Activated naive CD8-positive, alpha-beta T cell treated with anti-CD3 and anti-CD28 coated beads for 36 hours (primary cell): ENCODE measurements around the gene KRTAP19-5. TPM values are rescaled to one million over a fixed set of nuclear protein-coding genes. Genes with fewer than 3 reads are reported as not detected.
"Not testable (repeated sequence)": the region's sequence is repeated elsewhere in the genome, so short reads cannot be mapped to it uniquely, and the experiment has no call there.

Source experiments
- DNase-seq: peaks from one replicate; pipeline ENCODE4 v3.0.0; 2021
- H3K27ac Mint-ChIP-seq: one replicate; pipeline ENCODE4 v1.8.0; 2022; ENCODE audit warnings: mild to moderate bottlenecking, moderate library complexity, mixed read lengths
- H3K27me3 Mint-ChIP-seq: one replicate; pipeline ENCODE4 v1.8.0; 2022; ENCODE audit warnings: mild to moderate bottlenecking, mixed read lengths
- H3K36me3 Mint-ChIP-seq: one replicate; pipeline ENCODE4 v1.8.0; 2021; ENCODE audit warnings: mild to moderate bottlenecking, mixed read lengths
- H3K4me1 Mint-ChIP-seq: one replicate; pipeline ENCODE4 v1.8.0; 2021; ENCODE audit warnings: mixed read lengths
- H3K4me3 Mint-ChIP-seq: one replicate; pipeline ENCODE4 v1.8.0; 2022; ENCODE audit warnings: mild to moderate bottlenecking, moderate library complexity, mixed read lengths
- H3K9me3 Mint-ChIP-seq: one replicate; pipeline ENCODE4 v1.8.0; 2022; ENCODE audit warnings: mixed read lengths
- total RNA-seq, 2 experiments: library from RNA; stranded (reverse); gene quantifications; one replicate each; pipeline ENCODE4 v1.2.3, GENCODE V29; 2021

Gene KRTAP19-5
- total RNA-seq, result not detected

DNA sequence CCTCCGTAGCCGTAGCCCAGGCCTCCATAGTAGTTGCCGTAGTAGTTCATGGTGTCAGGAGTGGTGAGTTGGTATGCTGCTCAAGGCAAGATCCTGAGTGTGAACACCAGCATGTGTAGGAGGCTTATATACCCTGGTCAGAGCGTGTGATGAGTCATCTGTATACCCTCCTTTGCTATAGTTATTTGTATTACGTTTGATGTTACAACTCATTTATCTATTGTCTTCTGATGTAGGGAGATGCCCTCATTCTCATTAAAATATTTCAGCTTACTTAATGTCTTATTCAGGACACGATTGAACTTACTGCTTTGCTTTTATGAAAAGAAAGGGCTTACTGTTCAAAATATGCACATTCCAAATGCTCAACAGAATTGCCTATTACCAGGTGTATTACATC is at the start of gene KRTAP19-5:
Gene KRTAP19-5, minus strand, starts transcription at position 101 of the 400 bp plus-strand sequence. Its CDS starts 51 bp downstream, at position 50.
- Mint-ChIP-seq H3K4me1 (no peaks in the 10 kb centered on the region), H3K27ac (no peak within 1 kb of the TSS), H3K4me3 (no peak within 1 kb of the TSS), H3K36me3 (no peaks in the 10 kb centered on the region), H3K27me3 (peaks cover 9% of the 10 kb centered on the region), H3K9me3 (no peaks in the 10 kb centered on the region)
- no peak for DNase-seq

- no peak for DNase-seq
- H3K9me3 Mint-ChIP-seq, result peaks cover 7% of the 10 kb centered on the region
- H3K36me3 Mint-ChIP-seq, result no peaks in the 10 kb centered on the region
- H3K27ac Mint-ChIP-seq, result no peak within 1 kb of the TSS
- H3K4me3 Mint-ChIP-seq, result no peak within 1 kb of the TSS
- no peaks in the 10 kb centered on the region for H3K27me3 Mint-ChIP-seq
- H3K4me1 Mint-ChIP-seq, result no peaks in the 10 kb centered on the region
Observed at GRCh38 chr21:30541764-30542163, 39.8 kb upstream of the KRTAP19-5 start, which contains the start of gene KRTAP19-6. Gene KRTAP19-6, minus strand, starts transcription at chr21:30541864. Its CDS starts 31 bp downstream, at chr21:30541833.

DNA sequence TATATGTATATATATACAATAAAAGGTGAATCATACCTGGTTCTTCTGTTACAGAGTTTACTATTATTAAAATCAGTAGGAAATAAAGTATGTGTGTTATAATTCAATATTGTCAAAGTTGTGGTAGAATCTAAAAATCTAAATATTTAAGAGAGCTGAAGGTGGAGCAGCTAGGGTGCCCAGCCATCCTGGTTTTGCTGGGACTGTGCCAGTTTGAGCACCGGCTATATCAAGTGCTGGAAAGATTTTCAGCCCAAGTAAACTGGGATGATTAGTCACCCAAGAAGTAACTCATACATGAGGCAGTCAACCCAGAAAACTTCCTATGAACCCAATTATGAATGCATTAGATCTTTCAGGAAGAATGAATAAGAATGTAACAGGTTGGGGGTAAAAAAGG is 16.9 kb upstream of the KRTAP19-5 start:
- H3K27me3 Mint-ChIP-seq, result peaks cover 12% of the 10 kb centered on the region
- DNase-seq, result no peak
- H3K27ac Mint-ChIP-seq, result no peak overlapping the region
- peaks cover 1% of the 10 kb centered on the region for H3K9me3 Mint-ChIP-seq
- no peaks in the 10 kb centered on the region for H3K36me3 Mint-ChIP-seq
- H3K4me3 Mint-ChIP-seq, result no peak overlapping the region
- H3K4me1 Mint-ChIP-seq, result no peaks in the 10 kb centered on the region

DNA sequence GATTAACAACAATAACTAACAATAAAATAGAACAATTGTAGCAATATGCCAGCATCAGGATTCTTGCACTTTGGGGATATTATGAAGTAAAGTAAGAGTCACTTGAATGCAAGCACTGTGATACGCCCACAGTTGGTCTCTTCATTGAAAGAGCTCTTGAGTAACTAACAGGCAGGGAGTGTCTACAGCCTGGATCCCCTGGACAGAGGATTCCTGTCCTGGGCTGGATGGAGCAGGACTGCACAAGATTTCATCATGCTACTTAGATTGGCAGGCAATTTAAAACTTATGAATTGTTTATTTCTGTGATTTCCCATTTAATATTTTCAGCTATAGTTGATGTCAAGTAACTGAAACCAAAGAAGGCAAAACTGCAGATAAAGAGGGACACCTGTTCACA is 13.7 kb upstream of the KRTAP19-5 start:
- no peaks in the 10 kb centered on the region for H3K4me1 Mint-ChIP-seq
- no peak for DNase-seq
- no peak overlapping the region for H3K27ac Mint-ChIP-seq
- H3K4me3 Mint-ChIP-seq, result no peak overlapping the region
- peaks cover 1% of the 10 kb centered on the region for H3K9me3 Mint-ChIP-seq
- peaks cover 12% of the 10 kb centered on the region for H3K27me3 Mint-ChIP-seq
- H3K36me3 Mint-ChIP-seq, result no peaks in the 10 kb centered on the region

- H3K36me3 Mint-ChIP-seq, H3K9me3 Mint-ChIP-seq, DNase-seq, H3K27ac Mint-ChIP-seq, H3K4me1 Mint-ChIP-seq, H3K4me3 Mint-ChIP-seq: not testable (repeated sequence)
- H3K27me3 Mint-ChIP-seq, result peaks cover 16% of the 10 kb centered on the region
Observed at GRCh38 chr21:30505621-30506205, 3.8 kb upstream of the KRTAP19-5 start.

DNA sequence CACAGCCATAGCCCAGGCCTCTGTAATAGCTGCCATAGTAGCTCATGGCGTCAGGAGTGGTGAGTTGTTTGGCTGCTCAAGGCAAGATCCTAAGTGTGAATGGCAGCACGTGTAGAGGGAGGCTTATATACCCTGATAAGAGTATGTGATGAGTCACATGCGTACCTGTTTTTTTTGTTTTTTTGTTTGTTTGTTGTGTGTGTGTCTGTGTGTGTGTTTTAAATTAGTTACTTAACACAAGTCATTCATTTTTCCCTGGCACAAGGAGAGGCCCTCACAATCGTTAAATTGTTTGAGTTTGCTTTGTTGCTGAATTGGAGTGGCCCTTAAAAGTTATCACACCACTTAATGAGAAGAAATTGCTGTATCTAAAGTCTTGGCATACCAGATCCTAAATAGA is 4.9 kb downstream of the KRTAP19-5 start, which contains the start of gene KRTAP19-4:
Gene KRTAP19-4, minus strand, starts transcription at position 101 of the 400 bp plus-strand sequence. Its CDS starts 55 bp downstream, at position 46.
- H3K4me3 Mint-ChIP-seq, result no peak within 1 kb of the TSS
- no peaks in the 10 kb centered on the region for H3K27me3 Mint-ChIP-seq
- H3K36me3 Mint-ChIP-seq, result no peaks in the 10 kb centered on the region
- H3K27ac Mint-ChIP-seq, result no peak within 1 kb of the TSS
- no peaks in the 10 kb centered on the region for H3K9me3 Mint-ChIP-seq
- no peaks in the 10 kb centered on the region for H3K4me1 Mint-ChIP-seq
- no peak for DNase-seq

DNA sequence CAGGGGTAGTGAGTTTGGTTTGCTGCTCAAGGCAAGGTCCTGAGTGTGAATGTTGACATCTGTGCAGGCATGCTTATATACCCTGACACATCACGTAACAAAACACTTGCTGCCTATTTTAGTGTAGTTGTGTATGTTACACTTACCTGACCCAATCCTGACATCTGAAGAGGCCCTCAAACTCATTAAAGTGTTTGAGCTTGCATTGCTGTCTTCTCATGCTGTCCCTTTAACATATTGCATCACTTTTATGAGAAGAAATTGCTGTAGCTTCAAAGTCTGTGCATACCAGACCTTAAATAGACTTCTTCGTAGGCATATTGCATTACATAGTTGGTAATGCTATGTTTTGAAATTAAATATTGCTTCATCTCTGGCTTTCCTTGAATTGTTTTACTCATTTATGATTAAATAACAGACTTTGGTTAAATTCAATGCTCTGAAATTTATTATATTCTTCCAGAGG is 9.9 kb downstream of the KRTAP19-5 start, which contains the start of gene KRTAP19-3:
Gene KRTAP19-3, minus strand, starts transcription at position 51 of the 466 bp plus-strand sequence. CDS start 56 bp downstream, outside the sequence.
- Mint-ChIP-seq H3K36me3 (no peaks in the 10 kb centered on the region), H3K27ac (no peak within 1 kb of the TSS), H3K27me3 (no peaks in the 10 kb centered on the region), H3K4me1 (no peaks in the 10 kb centered on the region), H3K4me3 (no peak within 1 kb of the TSS), H3K9me3 (peaks cover 2% of the 10 kb centered on the region)
- no peak for DNase-seq

DNA sequence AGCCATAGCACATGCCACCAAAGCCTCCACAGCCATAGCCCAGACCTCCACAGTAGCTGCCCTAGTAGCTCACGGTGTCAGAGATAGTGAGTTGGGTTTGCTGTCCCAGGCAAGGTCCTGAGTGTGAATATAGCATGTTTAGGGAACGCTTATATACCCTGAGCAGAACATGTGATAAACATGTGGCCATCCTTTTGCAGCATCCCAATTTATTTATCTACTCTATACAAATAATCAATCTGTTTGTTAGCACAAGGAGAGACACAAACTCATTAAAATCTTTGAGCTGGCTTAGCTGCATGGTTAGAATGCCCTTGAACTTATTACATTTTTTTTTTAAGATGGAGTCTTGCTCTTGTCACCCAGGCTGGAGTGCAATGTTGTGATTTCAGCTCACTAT is 14.6 kb downstream of the KRTAP19-5 start, which contains the start of gene KRTAP19-2:
Gene KRTAP19-2, minus strand, starts transcription at position 101 of the 400 bp plus-strand sequence. Its CDS starts 88 bp downstream, at position 13.
- DNase-seq, result no peak
- H3K9me3 Mint-ChIP-seq, result peaks cover 10% of the 10 kb centered on the region
- H3K36me3 Mint-ChIP-seq, result no peaks in the 10 kb centered on the region
- H3K27me3 Mint-ChIP-seq, result no peaks in the 10 kb centered on the region
- no peak within 1 kb of the TSS for H3K27ac Mint-ChIP-seq
- H3K4me1 Mint-ChIP-seq, result no peaks in the 10 kb centered on the region
- no peak within 1 kb of the TSS for H3K4me3 Mint-ChIP-seq

DNA sequence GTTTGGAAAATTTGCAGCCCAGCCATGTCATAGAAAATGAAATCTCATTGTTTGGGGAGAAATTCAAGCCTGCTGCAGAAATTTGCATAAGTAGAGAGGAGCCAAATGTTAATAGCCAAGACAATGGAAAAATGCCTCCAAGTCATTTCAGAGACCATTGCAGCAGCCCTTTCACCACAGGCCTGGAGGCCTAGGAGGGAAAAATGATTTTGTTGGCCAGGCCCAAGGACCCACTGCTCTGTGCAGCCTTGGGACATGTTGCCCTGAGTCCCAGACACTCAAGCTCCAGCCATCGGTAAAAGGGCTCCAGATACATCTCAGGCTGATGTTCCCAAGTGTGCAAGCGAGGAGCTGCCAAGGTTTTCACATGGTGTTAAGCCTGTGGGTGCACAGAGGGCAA is 15.8 kb downstream of the KRTAP19-5 start:
- Mint-ChIP-seq H3K36me3 (no peaks in the 10 kb centered on the region), H3K9me3 (peaks cover 10% of the 10 kb centered on the region), H3K4me3 (no peak overlapping the region), H3K27me3 (peaks cover 2% of the 10 kb centered on the region), H3K27ac (no peak overlapping the region), H3K4me1 (no peaks in the 10 kb centered on the region)
- no peak for DNase-seq

GRCh38 chr21:30482130-30482529 is 19.8 kb downstream of the KRTAP19-5 start:
- Mint-ChIP-seq H3K4me3 (no peak overlapping the region), H3K36me3 (no peaks in the 10 kb centered on the region), H3K9me3 (peaks cover 10% of the 10 kb centered on the region), H3K27ac (no peak overlapping the region), H3K27me3 (peaks cover 6% of the 10 kb centered on the region), H3K4me1 (no peaks in the 10 kb centered on the region)
- no peak for DNase-seq

GRCh38 chr21:30480145-30480544 is 21.8 kb downstream of the KRTAP19-5 start, which contains the start of gene KRTAP19-1:
Gene KRTAP19-1, minus strand, starts transcription at chr21:30480367. Its CDS starts 50 bp downstream, at chr21:30480317.
- no peak for DNase-seq
- Mint-ChIP-seq H3K9me3 (peaks cover 1% of the 10 kb centered on the region), H3K27me3 (peaks cover 6% of the 10 kb centered on the region), H3K4me3 (no peak within 1 kb of the TSS), H3K36me3 (no peaks in the 10 kb centered on the region), H3K4me1 (no peaks in the 10 kb centered on the region), H3K27ac (no peak within 1 kb of the TSS)

DNA sequence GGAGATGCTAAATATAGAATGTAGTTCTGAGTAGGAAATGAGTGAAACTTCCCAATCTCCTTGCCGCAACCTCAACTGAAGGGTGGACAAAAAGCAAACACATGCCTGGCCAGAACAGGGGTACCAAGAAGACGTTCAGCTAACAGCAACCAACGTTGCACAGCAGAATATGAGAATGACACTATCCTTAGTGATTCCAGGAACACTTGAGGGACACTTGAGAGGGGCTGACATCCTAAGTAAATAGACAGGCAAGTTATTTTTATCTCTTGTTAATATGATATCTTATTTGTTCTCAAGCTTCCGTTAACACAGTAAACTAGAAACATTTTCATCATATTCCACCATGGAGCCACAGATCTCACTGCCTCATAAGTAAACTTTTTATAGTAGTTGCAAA is 22.7 kb downstream of the KRTAP19-5 start:
- peaks cover 6% of the 10 kb centered on the region for H3K27me3 Mint-ChIP-seq

GRCh38 chr21:30478004-30478403 is 23.9 kb downstream of the KRTAP19-5 start:
- DNase-seq, result no peak
- Mint-ChIP-seq H3K4me3 (no peak overlapping the region), H3K9me3 (no peaks in the 10 kb centered on the region), H3K36me3 (no peaks in the 10 kb centered on the region), H3K4me1 (no peaks in the 10 kb centered on the region), H3K27me3 (peaks cover 11% of the 10 kb centered on the region), H3K27ac (no peak overlapping the region)

More for the DNA sequence above, 22.7 kb downstream of the KRTAP19-5 start:
- H3K9me3 Mint-ChIP-seq, result no peaks in the 10 kb centered on the region
- no peak overlapping the region for H3K4me3 Mint-ChIP-seq
- no peaks in the 10 kb centered on the region for H3K4me1 Mint-ChIP-seq
- DNase-seq, result no peak
- H3K36me3 Mint-ChIP-seq, result no peaks in the 10 kb centered on the region
- no peak overlapping the region for H3K27ac Mint-ChIP-seq

DNA sequence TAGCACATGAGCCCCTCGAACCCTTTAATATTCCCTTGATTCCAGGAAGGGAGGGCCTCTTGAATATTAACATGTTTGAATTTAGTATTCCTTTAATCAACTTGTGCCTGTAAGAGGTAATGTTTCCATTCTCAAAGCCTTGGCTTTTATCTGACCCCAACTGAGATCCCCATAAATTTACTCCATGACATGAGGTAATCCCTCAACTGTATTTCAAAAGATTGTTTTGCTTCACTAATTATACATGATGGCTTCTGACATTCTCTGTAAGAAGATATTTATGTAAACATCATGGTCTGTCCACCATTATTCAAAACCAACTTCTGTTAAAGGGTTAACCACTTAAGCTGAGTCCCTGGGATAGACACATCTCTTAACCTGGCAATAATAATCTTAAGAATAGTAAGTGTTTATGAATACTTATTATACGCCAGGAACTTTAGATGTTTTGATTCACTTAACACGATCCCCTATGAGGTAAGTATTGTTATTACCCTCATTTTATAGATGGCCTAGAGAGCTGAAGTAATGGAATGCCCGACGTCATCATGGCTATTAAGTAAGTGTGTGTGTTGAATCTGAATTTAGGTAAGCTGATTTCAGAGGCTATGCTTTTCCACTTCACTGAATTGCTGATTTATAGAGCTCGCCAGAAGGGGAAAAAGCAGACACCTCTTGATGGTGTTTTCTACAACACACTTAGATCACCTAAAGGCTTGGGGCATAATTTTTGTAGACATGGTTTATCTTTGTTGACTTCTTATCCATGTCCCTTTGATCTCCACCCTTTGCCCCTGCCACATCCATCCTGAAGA is 32.8 kb downstream of the KRTAP19-5 start:
- no peaks in the 10 kb centered on the region for H3K4me1 Mint-ChIP-seq
- no peak overlapping the region for H3K4me3 Mint-ChIP-seq
- DNase-seq, result no peak
- H3K36me3 Mint-ChIP-seq, result no peaks in the 10 kb centered on the region
- H3K27ac Mint-ChIP-seq, result no peak overlapping the region
- H3K27me3 Mint-ChIP-seq, result peaks cover 15% of the 10 kb centered on the region
- no peaks in the 10 kb centered on the region for H3K9me3 Mint-ChIP-seq

DNA sequence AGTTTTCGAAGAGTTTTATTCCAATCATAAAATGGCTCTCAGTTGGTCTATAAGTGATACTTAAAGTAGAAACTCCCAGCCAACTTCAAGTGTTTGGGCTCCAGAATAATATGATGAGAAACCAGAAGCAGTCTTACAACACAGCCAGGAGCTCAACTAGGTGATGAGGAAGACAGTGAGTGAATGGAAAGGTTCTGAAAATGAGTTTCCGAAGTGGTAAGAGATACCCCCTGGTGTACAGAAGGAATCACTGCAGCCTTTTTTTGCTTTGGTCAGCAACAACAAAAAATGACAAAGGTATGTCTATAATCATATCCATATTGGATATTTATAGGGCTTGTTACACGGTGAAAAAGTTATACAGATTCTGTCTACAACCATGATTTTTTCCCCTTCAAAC is 38.2 kb downstream of the KRTAP19-5 start:
- Mint-ChIP-seq H3K27ac (no peak overlapping the region), H3K4me3 (no peak overlapping the region), H3K27me3 (peaks cover 18% of the 10 kb centered on the region), H3K9me3 (no peaks in the 10 kb centered on the region), H3K36me3 (no peaks in the 10 kb centered on the region), H3K4me1 (no peaks in the 10 kb centered on the region)
- no peak for DNase-seq
